ENCODE results near the gene TMED5. TPM values are rescaled to one million over a fixed set of nuclear protein-coding genes. Genes with fewer than 3 reads are reported as not detected.

The TMED5 gene
- total and polyA plus RNA-seq, 2 experiments from 2014 or later: 25.0 to 45.2 TPM

DNA sequence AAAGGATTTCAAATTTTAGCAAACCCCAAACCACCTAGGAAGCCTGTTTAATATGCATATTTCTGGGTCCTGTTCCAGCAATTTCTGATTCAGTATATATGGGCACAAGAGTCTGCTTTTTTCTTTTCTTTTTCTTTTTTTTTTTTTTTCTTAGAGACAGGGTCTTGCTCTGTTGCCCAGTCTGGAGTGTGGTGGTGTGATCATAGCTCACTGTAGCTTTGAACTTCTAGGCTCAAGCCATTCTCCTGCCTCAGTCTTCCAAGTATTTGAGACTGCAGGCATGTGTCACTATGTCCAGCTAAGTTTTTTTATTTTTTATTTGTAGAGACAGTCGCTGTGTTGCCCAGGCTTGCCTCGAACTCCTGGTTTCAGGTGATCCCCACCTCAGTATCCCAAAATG lies 35.1 kb upstream of the TMED5 start (continued):
- TF ChIP-seq NANOG (IDR thresholded peaks at IDR 0.05; ENCODE audit: borderline replicate concordance) (no peak), ZNF331 (CRISPR knock-in tag; IDR thresholded peaks at IDR 0.05; ENCODE audit: low read depth) (no peak), POLR2AphosphoS5 (IDR thresholded peaks at IDR 0.05; ENCODE audit: low read depth) (no peak), EZH2 (IDR thresholded peaks at IDR 0.05; ENCODE audit: low read depth, unreplicated experiment) (no peak), CREB1 (CRISPR knock-in tag; IDR thresholded peaks at IDR 0.05; ENCODE audit: low read depth) (no peak), STAT1 (IDR thresholded peaks at IDR 0.05; ENCODE audit: unreplicated experiment) (no peak), EZH2phosphoT487 (IDR thresholded peaks at IDR 0.05; ENCODE audit: unreplicated experiment) (no peak)
- TF ChIP-seq, protein P1, sequence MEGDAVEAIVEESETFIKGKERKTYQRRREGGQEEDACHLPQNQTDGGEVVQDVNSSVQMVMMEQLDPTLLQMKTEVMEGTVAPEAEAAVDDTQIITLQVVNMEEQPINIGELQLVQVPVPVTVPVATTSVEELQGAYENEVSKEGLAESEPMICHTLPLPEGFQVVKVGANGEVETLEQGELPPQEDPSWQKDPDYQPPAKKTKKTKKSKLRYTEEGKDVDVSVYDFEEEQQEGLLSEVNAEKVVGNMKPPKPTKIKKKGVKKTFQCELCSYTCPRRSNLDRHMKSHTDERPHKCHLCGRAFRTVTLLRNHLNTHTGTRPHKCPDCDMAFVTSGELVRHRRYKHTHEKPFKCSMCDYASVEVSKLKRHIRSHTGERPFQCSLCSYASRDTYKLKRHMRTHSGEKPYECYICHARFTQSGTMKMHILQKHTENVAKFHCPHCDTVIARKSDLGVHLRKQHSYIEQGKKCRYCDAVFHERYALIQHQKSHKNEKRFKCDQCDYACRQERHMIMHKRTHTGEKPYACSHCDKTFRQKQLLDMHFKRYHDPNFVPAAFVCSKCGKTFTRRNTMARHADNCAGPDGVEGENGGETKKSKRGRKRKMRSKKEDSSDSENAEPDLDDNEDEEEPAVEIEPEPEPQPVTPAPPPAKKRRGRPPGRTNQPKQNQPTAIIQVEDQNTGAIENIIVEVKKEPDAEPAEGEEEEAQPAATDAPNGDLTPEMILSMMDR (conservative IDR thresholded peaks at IDR 0.05; ENCODE audit: low read depth in 2 of 2): no peak
- TF ChIP-seq, protein P2, sequence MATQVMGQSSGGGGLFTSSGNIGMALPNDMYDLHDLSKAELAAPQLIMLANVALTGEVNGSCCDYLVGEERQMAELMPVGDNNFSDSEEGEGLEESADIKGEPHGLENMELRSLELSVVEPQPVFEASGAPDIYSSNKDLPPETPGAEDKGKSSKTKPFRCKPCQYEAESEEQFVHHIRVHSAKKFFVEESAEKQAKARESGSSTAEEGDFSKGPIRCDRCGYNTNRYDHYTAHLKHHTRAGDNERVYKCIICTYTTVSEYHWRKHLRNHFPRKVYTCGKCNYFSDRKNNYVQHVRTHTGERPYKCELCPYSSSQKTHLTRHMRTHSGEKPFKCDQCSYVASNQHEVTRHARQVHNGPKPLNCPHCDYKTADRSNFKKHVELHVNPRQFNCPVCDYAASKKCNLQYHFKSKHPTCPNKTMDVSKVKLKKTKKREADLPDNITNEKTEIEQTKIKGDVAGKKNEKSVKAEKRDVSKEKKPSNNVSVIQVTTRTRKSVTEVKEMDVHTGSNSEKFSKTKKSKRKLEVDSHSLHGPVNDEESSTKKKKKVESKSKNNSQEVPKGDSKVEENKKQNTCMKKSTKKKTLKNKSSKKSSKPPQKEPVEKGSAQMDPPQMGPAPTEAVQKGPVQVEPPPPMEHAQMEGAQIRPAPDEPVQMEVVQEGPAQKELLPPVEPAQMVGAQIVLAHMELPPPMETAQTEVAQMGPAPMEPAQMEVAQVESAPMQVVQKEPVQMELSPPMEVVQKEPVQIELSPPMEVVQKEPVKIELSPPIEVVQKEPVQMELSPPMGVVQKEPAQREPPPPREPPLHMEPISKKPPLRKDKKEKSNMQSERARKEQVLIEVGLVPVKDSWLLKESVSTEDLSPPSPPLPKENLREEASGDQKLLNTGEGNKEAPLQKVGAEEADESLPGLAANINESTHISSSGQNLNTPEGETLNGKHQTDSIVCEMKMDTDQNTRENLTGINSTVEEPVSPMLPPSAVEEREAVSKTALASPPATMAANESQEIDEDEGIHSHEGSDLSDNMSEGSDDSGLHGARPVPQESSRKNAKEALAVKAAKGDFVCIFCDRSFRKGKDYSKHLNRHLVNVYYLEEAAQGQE (IDR thresholded peaks at IDR 0.05; ENCODE audit: unreplicated experiment): no peak

DNA sequence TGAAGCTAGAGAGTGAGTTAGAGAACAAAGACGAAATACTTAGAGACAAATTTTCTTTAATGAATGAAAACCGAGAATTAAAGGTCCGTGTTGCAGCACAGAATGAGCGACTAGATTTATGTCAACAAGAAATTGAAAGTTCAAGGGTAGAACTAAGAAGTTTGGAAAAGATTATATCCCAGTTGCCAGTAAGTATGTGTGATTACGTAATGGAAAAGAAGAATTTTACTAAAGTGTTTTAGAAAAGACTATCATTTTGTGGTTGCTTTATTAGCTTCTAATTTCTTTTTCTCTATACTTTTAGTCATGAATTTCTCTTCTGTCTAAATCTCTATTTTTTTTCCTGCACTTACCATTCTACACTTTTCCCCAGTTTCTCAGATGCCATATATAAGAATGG lies 27.0 kb upstream of the TMED5 start:
- H3F3A ChIP-seq (replicated peaks; ENCODE audit: low read depth): no peaks in the 10 kb centered on the region
- Mint-ChIP-seq H3K4me3 (no peak overlapping the region), H3K27me3 (ENCODE audit: insufficient read depth, low read depth, poor library complexity) (no peaks in the 10 kb centered on the region), H3K36me3 (ENCODE audit: low read depth) (peaks cover 35% of the 10 kb centered on the region), H3K9me3 (no peaks in the 10 kb centered on the region), H3K27ac (no peak overlapping the region), H3K4me1 (no peaks in the 10 kb centered on the region)
- H2AFZ ChIP-seq: no peak overlapping the region
- ATAC-seq (no peak), DNase-seq (ENCODE audit: low spot score) (no peak)
- no peak overlapping the region for H3K4me2 ChIP-seq
- no peak overlapping the region for H3K4me3 ChIP-seq
- no peaks in the 10 kb centered on the region for H4K20me1 ChIP-seq (replicated peaks; ENCODE audit: insufficient read depth)
- H3K9me2 ChIP-seq (ENCODE audit: insufficient read depth): no peaks in the 10 kb centered on the region
- no peak overlapping the region for H3K27ac ChIP-seq (ENCODE audit: low read depth)
- no peaks in the 10 kb centered on the region for H3K27me3 ChIP-seq (ENCODE audit: insufficient read depth)
- H3K36me3 ChIP-seq (ENCODE audit: insufficient read depth): peaks cover 15% of the 10 kb centered on the region; the same call in 1 of the 2 replicates
- no peaks in the 10 kb centered on the region for H3K79me2 ChIP-seq (replicated peaks; ENCODE audit: insufficient read depth)
- H3K4me1 ChIP-seq (ENCODE audit: insufficient read depth): no peaks in the 10 kb centered on the region
- TF ChIP-seq, protein P2 (IDR thresholded peaks at IDR 0.05; ENCODE audit: unreplicated experiment): no peak
- TF ChIP-seq NANOG (IDR thresholded peaks at IDR 0.05; ENCODE audit: borderline replicate concordance): no peak
- no peak for TF ChIP-seq JUNB (IDR thresholded peaks at IDR 0.05; ENCODE audit: unreplicated experiment)
- no peak for TF ChIP-seq ZNF331 (CRISPR knock-in tag; IDR thresholded peaks at IDR 0.05; ENCODE audit: low read depth)
- no peak for TF ChIP-seq ZNF114 (CRISPR knock-in tag; IDR thresholded peaks at IDR 0.05)
- TF ChIP-seq, protein P3, sequence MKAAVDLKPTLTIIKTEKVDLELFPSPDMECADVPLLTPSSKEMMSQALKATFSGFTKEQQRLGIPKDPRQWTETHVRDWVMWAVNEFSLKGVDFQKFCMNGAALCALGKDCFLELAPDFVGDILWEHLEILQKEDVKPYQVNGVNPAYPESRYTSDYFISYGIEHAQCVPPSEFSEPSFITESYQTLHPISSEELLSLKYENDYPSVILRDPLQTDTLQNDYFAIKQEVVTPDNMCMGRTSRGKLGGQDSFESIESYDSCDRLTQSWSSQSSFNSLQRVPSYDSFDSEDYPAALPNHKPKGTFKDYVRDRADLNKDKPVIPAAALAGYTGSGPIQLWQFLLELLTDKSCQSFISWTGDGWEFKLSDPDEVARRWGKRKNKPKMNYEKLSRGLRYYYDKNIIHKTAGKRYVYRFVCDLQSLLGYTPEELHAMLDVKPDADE (IDR thresholded peaks at IDR 0.05): no peak
- TF ChIP-seq, protein P1 (conservative IDR thresholded peaks at IDR 0.05; ENCODE audit: low read depth in 2 of 2): no peak
- TF ChIP-seq EZH2 (IDR thresholded peaks at IDR 0.05; ENCODE audit: low read depth, unreplicated experiment): no peak
- TF ChIP-seq CREB1 (CRISPR knock-in tag; IDR thresholded peaks at IDR 0.05; ENCODE audit: low read depth): no peak
- no peak for TF ChIP-seq POLR2AphosphoS5 (IDR thresholded peaks at IDR 0.05; ENCODE audit: low read depth)
- TF ChIP-seq EZH2phosphoT487 (IDR thresholded peaks at IDR 0.05; ENCODE audit: unreplicated experiment): no peak
- TF ChIP-seq STAT1 (IDR thresholded peaks at IDR 0.05; ENCODE audit: unreplicated experiment): no peak
